ENCODE data around the gene MSI2.
"Not testable (repeated sequence)": the region's sequence is repeated elsewhere in the genome, so short reads cannot be mapped to it uniquely, and the experiment has no call there.

The MSI2 gene

DNA sequence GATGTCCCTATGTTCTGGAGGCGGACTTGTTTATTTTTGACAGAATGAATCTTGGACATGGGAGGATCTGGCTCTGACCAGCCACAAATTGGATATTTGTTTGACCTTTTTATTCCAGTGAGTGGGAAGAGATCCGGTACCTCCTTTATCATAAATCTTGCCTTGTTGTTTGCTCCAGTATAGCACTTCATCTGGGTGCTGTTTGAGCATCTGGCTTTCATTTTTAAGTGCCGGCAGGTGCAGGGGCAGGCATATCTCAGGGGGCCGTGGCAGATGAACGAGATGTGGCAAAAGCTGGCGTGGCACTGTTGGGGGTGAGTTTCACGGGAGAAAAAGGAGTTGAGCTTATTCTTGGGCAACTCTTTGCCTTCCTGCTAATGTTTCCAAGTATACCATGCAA, 37.8 kb downstream of the MSI2 start:
- DNase-seq: no peak

- DNase-seq: peak; percentile 5
Observed at GRCh38 chr17:57294629-57295501, 38.5 kb downstream of the MSI2 start.

DNA sequence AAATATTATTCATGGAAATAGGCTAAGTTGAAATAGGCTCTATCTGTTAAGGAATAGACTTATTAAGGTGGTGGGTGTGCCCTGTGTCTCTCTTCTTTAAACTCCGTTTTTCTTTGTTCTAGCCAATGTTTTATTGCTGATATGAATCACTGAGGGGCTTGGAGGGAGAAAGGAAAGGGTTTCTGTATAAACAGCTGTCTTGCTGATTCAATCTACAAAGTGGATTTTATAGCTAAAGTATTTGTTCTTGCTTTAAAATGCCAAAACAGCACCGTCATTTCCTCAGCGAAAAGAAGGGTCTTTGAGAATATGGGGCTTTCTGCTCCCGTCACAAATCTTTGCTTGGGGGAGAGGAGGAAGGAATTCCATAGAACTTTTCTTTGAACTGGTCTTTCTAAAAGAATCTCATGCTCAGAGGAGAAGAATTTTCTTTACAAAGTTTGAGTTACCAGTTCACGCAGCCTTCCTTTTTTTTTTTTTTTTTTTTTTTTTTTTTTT, 39.3 kb downstream of the MSI2 start:
- no peak for DNase-seq

GRCh38 chr17:57296231-57296630, 39.9 kb downstream of the MSI2 start:
- DNase-seq: no peak

GRCh38 chr17:57299176-57299575, 42.9 kb downstream of the MSI2 start:
- no peak for DNase-seq

GRCh38 chr17:57300592-57300991, 44.3 kb downstream of the MSI2 start:
- not testable (repeated sequence) for DNase-seq

DNA sequence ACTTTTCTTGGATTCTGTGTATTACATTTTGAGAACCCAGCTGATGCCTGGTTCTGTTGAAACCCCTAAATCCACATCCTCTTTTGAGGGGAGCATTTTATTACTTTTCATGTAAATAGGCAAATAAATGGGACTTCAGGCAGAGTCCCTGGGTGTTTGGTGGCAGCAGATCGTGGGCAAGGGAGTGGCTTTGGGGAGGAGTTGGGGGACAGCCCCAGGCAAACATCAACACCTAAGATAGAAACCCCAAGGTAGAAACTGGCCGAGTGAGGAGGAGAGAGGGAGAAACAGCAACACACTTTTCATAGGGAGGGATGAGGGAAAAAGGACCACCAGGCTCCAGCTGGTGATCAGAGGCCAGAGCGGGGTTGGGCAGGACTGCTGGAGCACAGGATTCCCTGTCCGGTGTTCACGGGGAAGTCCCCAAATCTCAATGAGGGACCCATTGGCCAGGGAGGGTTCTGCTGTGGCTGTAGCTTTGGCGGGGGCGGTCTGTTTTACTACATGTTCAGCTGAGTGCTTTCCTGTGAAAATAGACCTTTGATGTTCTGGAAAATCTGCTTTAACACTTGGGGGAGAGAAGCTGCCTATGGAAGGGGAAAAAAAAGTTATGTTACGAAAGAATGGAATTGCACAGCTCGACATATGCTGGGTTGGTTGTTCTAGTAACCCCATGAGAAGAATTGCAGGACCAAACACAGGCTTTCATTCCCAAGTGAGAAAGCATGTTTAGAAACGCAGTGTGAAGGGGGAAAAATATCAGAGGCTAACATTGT, 46.6 kb downstream of the MSI2 start:
- no peak for DNase-seq

- no peak for DNase-seq
Observed at GRCh38 chr17:57305144-57305728, 48.9 kb downstream of the MSI2 start.

DNA sequence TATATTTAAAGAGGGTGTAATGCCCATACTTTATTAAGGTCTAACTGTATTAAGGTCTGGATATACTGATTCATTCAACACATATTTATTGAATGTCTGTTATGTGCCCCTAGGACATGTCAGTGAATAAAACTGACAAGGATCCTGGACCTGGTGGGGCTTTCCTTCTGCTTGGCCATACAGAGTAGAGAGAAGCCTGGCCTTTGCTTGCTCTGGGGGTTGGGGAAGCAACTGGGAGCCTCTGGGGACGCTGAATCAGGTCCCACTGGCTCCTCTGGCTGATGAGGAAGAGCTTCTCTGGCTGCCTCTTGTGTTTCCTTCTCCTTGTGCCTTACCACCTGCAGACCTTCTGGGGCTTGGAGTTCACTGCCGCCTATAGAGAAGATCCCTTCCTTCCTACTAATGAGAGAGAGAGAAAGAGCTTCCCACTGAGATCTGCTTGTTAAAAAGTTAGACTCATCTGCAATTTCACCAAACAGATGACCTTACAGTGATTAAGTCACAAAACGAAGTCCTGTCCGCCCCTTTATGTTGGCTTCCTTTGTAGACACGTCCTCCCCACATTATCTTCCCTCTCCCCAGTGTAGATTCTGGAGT, 49.7 kb downstream of the MSI2 start:
- no peak for DNase-seq

- DNase-seq: no peak
Observed at GRCh38 chr17:57308543-57309186, 52.3 kb downstream of the MSI2 start.

DNA sequence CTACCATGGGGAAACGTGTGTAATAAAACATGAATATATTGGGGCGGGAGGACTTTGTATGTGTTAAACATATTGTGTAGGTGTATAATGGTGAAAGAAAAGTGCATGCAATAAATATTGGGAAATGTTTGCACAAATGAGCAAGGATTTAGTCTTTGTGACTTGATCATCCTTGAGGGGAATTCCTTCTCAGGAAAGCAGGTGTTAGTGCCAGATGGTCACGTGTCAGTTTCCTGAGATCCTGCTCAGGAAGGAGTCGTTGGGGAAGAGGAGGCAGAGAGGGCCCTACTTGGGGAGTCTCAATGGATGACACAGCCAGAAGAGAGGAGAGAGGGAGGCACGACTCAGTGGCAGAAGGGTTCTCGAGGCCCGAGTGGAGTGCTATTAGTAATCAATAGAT, 53.2 kb downstream of the MSI2 start:
- DNase-seq: no peak

DNA sequence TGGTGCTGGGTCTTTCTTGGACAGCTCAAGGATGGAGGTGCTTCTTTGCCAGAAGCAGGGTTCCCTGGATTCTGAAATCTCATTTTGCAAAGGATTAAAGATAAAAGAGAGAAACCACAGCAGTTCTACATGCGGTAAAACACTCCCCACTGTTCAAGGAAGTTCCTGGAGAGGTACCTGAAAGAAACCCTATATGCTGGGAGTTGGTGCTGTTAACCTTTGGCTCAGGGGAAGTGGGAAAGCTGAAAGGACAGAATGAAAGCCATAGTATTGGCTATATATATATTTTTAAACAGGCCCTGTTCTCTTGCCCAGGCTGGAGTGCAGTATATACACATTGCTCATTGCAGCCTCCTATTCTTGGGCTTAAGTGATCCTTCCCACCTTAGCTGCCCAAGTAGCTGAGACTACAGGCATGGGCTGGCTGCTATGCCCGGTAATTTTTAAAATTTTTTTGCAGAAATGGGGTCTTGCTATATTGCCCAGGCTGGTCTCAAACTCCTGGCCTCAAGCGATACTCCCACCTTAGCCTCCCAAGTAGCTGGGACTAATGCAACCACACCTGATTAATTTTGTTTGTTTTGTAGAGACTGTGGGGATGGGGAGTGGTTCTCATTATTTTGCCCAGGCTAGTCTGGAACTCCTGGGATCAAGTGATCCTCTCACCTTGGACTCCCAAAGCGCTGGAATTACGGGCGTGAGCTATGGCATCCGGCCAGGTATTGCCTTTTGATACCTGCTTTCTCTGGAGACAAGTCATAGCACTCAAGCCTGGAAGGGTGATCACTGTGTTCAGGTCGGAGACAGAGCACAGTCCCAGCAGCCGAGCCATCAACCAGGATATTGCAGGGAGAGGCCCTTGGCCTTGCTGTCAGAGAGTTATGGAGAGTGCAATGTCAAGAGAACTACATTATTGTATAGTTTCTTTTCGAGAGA, 55.2 kb downstream of the MSI2 start:
- no peak for DNase-seq

DNA sequence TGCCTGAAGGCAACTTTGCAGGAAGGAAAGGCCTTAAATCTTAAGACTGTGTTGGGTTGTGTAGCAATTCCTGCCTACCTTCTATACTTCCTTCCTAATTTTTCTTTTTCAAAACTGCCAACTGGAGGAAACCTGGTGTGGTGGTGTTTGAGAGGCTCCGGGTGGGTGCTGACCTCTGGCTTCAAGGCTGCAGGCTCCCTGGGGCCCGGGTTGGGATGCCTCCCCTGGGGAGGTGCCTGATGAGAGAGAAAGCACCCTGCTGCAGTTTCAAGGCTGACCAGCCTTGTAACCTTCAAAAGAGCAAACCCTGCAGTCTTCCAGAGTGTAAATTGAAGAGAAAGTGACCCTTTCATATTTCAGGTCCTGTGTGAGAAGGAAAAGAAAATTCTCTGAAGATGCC, 55.9 kb downstream of the MSI2 start:
- DNase-seq: no peak

- DNase-seq: no peak
Observed at GRCh38 chr17:57313097-57313835, 56.9 kb downstream of the MSI2 start.

GRCh38 chr17:57315061-57316015, 59.0 kb downstream of the MSI2 start:
- DNase-seq: no peak

DNA sequence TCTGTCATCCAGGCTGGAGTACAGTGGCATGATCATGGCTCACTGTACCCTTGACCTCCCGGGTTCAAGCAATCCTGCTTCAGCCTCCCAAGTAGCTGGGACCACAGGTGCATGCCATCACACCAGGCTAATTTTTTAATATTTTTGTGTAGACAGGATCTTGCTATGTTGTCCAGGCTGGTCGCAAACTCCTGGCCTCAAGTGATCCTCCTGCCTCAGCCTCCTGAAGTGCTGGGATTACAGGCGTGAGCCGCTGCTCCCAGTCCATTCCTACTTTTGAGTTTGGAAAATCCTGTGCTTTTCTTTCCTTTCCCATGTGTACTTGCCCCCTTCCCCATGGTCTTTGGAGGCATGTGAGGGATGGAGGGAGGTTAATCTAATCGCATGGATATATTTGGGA, 60.0 kb downstream of the MSI2 start:
- DNase-seq: no peak

DNA sequence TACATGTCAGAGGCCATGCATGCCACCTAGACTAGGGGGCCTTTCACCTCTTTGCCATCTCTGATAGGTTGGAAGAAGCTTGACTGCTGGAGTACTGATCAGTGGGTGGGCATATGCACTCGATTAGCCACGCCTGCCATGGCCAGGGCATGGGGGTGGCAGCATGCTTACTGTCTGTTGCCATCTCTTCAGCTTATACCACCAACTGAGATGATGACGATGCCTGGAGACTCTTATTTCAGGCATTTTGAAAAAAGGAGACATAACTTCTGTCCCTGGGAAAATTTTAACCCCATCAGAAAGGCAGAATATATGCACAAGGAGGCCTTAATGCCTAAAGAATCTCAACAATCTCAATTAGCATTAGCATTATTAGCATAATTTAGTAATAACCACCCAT, 60.8 kb downstream of the MSI2 start:
- DNase-seq: no peak

DNA sequence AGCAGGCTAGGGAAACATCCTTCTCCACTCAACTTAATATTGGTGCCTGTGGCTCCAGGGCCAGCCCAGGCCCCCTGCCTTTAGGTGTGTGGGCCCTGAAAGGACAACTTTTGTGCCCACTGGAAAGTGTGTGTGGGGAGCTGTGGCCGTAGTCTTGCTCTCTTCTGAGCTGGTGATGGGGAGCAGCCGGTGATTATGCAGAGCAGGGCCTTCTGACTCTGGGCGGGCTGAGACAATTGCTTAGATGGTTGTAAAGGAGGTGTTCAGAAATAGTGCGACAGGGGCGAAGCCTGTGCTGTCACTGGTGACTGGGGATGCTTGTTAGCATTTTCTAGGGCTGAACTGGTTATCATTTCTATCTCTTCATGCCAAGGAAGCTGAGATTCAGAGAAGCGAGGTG, 62.6 kb downstream of the MSI2 start:
- no peak for DNase-seq

GRCh38 chr17:57319806-57320205, 63.5 kb downstream of the MSI2 start:
- no peak for DNase-seq

DNA sequence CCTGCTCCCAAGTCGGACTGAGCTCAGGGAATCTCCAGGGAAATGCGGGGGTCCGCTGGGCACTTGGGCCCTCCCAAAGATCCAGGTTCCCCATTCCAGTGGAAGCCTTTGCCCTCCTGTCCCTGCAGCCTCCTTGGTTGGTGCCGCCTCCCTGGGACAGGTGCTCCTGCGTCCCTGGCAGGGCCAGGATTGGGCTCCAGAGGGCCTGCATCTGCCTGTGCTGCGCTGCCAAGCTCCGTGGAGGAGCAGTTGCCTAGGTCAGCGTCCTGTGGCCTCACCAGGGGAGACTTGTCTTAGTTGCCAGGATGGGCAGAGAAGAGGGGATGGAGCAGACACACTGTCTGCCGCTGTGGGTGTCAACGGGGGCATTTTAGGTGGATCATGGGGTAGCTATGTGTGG, 67.1 kb downstream of the MSI2 start:
- DNase-seq: no peak

Measured in CD4-positive, alpha-beta T cell treated with Interleukin-21 for 1 hour (primary cell).